COLO668 (cell line): Measurements from ENCODE around the gene TBL3.
"Not testable (repeated sequence)": the region's sequence is repeated elsewhere in the genome, so short reads cannot be mapped to it uniquely, and the experiment has no call there.

Experiments used
- DNase-seq: peaks from one replicate; lab custom pipeline; 2025; ENCODE audit not compliant: unreplicated experiment; lab: John Stamatoyannopoulos, UW

TBL3 gene

DNA sequence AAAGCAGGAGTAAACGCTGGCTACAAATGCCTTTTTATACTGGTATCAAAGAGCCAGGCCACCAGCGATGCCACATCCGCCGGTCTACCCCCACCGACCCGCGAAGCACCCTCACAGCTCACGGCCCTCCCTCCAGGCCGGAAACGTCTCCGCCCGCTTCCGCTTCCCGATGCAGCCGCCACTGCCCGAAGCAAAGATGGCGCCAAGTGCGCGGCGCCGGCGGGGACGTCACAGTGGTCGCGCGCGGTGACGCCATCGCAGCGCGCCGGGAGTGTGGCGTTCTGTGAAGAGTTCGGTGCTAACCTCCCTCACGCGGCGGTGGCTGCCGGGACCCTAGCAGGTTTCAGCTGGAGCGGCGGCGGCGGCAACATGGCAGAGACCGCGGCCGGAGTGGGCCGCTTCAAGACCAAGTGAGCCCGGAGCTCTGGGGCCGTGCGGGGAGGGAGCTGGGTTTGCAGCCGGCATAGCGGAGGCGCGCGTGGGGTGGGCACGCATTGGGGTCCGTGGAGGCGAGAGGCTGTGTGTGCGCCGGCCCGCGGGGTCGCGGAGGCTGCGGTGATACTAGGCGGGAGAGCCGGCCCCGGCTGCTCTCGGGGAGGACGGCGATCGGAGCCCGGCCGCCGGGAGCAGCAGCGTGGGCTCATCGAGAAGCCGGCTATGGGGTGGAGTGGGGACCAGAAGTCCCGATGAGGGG, at the start of gene TBL3:
Gene TBL3 (plus strand): TSS at position 258 of the 694 bp plus-strand sequence. CDS start 112 bp downstream, at position 370.
- DNase-seq, result peak; percentile 95

DNA sequence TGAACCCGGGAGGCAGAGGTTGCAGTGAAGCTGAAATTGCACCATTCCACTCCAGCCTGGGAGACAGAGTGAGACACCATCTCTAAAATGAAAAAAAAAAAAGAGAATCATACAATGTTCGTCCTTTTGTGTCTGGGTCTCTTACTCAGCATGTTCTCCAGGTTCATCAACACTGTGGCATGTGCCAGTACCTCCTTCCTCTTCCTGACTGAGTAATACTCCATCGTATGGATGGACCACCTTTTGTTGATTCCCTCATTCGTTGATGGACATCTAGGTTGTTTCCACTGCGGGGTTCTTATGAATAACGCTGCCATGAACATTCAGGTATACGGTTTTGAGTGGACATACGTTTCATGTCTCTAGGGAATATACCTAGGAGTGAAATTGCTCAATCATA, 49.5 kb upstream of the TBL3 start:
- no peak for DNase-seq

DNA sequence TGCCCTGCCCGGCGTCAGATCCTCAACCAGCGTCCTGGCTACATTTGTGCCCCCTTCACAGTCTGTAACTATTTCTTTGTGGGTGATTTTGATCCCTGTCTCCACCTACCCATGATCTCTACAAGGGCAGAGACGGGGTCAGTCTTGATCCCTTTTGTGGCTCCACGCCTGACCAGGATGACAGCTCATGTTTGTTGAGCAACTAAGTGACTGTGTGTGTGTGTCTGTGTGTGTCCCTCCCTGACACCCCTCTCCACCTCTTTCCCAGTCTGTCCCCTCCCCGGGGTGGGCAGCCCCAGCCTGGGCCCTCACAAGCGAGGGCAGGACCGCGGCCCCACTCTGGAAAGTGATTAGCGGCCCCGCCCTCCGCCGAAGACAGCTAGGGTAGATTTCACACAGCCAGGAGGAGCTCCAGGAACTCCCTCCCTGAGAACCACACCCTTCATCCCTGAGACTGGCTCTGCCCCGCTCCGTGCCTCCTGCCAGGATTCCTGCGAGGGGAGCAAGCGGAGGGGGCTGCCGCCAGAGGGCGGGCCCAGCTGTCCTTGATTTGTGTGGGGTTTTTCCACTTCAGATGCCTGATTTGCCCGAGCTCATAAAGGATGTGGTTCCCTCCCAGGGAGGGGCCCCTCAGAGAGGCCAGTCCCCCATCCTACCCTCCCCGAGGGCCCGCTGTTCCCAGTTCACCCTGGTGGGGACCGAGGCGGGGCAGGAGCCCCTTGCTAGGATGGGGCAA, 48.4 kb upstream of the TBL3 start:
- peak; percentile 47 for DNase-seq

DNA sequence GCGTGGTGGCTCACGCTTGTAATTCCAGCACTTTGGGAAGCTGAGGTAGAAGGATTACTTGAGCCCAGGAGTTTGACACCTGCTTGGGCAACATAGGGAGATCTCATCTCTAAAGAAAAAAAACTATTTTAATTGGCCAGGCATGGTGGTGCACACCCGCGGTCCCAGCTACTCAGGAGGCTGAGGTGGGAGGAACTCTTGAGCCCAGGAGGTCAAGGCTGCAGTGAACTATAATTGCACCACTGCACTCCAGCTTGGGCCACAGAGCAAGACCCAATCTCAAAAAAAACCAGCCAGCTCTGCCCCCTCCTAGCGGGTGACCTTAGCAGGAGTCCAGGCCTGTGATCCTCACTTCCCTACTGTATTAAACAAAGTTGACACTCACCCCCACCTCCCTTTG, 47.8 kb upstream of the TBL3 start:
- no peak for DNase-seq

GRCh38 chr16:1926271-1926670, 45.6 kb upstream of the TBL3 start:
- no peak for DNase-seq

DNA sequence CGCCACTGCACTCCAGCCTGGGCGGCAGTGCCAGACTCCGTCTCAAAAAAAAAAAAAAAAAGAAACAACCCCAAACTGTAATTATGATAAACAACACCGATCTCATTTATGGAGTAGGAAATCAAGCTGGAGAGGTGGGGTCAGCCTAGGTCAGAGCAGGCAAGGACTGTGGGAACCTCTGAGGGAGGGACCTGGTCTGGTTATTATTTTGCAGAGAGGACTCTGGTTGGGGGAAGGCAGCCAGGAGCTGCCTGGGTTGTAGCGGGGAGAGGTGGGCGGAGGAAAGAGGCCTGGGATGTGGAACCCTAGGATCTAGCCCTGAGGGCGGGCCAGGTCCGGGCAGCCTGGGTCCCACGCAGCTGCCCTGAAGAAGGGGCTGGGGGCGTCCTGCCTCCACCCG, 42.7 kb upstream of the TBL3 start:
- DNase-seq, result no peak

GRCh38 chr16:1929578-1930337, 42.1 kb upstream of the TBL3 start:
- peak; percentile 91 for DNase-seq

- DNase-seq, result no peak
These were observed 41.5 kb upstream of the TBL3 start for GRCh38 chr16:1930338-1930720.

DNA sequence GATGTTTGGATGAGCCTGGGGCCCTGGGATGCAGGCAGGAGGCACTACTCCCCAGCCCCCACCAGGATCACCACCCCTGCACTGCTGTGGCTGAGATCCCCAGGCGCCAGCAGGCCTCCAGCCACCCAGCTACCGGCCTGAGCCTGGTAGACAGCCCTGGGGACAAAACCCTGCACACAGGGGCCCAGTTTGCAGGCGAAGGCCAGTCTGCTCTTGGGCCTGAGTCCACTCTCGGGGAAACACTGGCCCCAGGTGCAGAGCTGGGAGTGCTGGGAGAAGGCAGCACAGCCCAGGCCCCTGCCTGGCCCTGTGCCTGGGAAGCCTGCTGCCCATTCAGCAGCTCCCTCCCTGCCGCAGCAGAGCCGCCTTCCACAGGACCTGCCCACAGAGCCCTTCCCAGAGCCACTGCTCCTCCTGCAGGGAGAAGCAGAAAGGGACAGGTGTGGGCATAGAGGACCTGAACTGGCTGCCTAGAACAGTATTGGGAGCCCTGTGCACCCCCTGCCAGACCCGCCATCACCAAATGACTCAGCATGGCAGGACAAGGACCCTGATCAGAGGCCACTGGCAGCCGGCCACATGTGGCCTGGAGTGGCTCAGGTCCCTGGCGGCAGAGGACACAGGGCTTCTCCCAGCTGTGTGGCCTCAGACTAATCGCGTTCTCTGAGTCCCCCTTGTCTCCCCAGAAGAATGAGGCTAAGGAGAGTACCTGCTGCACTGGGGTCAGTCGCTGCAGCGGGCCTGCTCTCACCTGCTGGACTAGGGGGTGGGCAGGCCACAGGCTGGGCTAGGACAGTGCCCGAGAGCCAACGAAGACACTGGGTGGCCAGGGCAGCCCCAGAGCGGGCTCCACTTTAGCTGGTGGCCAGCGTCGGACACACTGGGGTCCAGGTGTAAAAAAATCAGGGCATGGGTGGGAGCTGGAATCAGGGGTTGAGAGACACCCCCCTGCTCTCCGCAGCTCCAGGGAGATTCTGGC, 39.5 kb upstream of the TBL3 start:
- peak; percentile 70 for DNase-seq

DNA sequence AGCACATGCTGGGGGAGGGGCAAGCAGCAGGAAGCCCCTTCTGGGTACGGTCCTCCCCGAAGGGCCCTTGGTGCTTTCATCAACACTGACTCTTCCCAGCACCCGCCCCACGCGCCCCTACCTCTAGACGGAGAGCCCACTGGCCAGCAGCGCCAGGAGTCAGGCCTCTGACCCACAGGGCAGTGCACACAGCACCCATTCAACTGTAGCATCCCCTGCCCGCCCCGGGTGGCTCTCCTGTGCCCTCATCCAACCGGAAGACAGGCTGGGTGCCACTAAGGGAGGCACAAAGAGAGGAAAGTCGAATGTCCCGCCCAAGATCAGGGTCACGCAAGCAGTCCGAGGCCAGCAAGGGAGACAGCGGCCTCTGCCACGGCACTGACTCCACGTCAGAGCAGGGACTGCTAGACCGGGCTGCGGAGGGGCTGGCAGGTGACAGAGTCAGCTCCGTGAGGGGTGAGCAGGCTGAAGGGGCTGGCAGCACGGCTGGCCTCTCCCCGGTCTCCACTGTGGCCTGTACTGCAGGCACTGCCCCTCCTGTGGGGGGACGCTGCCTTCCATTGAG, 38.7 kb upstream of the TBL3 start:
- no peak for DNase-seq

- no peak for DNase-seq
These were observed 34.8 kb upstream of the TBL3 start for GRCh38 chr16:1936945-1937479.

- no peak for DNase-seq
These were observed 33.5 kb upstream of the TBL3 start for GRCh38 chr16:1938316-1938715.

DNA sequence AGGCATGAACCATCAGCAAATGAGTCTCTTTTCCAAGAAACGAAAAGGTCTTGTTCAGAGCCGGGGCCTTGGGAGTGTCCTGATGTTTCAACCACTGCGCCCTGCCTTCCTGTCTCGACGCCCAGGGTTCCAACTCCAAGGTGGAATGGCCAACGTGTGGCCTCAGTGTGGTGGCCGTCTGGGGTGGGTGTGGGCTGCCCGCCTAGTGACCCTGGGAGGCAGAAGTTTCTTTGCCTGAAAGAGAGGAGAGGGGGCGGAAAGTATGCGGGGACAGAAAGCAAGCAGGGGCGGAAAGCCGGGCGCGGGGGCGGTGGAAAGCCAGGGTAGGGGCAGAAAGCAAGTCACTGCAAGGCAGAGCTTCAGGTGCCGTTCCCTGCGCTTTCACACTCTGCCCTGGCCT, 32.9 kb upstream of the TBL3 start:
- no peak for DNase-seq

GRCh38 chr16:1939833-1940232, 32.0 kb upstream of the TBL3 start:
- DNase-seq, result not testable (repeated sequence)

DNA sequence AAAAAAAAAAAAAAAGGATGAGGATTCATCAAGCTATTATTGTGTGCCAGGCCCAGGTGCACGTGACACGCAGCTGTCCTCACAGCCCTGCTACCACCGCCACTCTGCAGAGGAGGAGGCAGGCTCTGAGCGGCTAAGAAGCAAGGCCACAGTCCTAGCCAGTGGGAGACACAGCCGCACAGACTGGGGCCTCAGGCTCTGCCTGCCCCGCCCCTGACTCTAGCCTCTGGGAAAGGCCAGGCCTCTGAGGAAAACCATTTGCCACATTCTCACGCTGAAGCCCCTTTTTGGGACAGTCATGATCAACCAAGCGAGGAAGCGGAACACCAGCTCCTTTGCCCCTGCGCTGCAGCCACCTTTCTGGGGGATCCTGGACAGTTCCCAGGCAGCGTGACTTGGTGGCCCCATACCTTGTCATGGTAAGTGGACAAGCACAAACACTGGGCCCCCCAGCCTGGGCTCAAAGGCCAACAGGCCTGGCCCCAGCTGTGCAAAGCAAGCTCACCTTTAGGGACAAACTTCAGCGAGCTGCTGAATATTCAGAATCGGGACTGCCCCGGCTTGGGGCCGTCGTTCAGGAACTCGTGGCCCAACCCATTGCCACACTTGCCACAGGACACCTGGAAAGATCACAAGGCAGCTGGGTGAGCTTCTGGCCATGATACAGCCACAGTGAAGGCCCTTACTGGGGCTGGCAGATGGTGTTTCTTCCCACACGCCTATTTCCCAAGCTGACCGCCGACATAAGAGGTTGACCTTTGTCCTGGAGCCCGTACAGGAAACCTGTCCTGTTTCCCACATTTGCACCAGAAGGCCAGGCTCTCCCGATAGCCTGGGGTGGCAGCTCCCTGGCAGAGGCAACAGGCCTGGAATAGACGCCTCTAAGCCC, 31.3 kb upstream of the TBL3 start:
- peak; percentile 77 for DNase-seq

DNA sequence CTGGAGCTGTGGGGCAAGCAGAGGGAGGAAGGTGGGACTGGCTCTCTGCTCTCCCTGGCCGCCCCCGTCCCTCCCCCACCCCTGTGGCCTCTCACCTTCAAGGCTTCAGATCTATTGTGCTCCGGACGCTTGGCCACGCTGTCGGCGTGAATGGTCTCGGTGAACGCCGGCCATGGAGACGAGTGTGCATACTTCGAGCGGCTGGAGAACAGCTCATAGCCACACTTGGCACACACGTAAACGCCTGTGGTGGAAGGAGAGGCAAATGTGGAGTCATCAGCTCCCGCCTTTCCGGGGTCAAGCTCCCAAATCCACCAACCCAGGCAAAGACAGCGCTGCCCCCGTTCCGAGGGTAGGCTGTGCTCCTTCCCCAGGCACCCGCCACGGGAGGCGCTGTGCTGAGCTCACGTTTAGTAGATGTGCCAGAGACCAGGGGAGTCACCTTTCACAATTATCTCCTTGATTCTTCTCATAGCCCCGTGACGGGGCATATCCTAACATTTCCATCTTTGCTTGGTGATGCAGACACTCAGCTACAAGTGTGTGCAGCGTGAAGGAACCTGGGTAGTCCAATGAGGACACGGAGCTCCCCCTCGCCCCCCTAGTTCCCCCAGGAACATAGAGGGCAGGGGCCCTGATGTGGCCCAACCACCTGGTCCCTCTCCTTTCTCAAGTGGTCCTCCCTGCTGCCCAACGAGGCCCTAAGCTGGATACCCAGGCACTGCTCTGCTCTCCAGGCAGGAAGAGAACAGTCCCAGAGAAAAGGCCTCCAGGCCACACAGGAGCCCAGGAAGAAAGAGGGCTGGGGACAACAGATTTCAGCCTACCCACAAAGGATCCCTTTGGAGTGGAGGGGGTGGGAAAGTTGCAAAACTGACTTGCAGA, 30.4 kb upstream of the TBL3 start:
- DNase-seq, result peak; percentile 87

DNA sequence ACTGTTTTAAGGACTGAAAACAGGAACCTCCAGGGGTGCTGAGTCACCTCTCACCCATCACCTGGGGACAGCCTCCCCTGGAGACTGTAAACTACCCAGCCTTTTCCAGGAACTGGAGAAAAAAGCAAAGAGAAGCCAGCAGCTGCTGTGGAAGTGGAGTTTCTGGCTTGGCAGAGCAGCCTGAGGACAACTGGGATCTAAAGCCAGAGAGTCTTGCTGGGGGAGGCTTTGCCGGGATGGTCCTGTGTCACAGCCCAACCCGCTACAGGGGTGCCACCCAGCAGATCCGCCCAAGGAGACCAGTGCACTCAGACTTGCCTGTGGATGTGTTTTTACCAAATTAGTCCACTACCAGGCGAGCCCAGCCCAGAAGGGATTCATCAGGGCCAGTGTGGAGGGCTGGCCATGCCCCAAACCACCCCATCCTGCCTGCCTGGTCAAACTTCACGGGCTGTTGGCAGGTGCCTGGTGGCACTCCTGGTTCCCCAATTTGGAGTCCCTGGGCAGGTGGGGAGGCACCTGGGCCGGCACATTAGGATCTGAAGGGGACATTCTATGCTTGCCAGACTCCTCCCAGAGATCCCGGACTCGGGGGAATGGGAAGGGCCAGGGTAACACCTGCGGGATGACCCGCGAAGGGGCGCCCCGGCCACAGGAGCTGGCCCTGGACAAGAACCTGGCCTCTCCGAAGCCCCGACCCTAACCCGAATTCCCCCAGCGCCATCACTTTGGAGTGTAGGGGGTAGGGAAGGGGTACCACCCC, 29.6 kb upstream of the TBL3 start:
- DNase-seq, result peak; percentile 48
